Stimulated activated CD4-positive, alpha-beta T cell treated with anti-CD3 and anti-CD28 coated beads, Interleukin-2, amount 100 ng/mL, for 48 hours (primary cell): ENCODE results near the gene PGLYRP2.
"Not testable (repeated sequence)": the region's sequence is repeated elsewhere in the genome, so short reads cannot be mapped to it uniquely, and the experiment has no call there.

Experiments used
- DNase-seq, 2 donors: peaks; one replicate each; pipeline ENCODE4 v3.0.0-alpha.2; 2020

The PGLYRP2 gene

DNA sequence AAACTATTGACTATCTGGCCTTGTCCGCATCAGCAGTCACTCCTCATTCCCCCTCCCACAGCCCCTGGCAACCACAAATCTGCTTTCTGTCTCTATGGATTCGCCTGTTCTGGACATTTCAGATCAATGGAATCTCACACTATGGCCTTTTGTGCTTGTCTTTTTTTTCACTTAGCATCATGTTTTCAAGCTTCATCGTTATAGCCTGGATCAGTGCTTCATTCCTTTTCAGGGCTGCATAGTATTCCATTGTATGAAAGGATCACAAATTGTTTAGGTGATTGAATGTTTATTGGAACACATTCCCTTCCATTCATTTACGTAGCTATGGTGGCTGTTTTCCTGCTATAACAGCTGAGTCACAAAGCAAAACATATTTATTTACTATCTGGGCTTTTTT is 7.7 kb upstream of the PGLYRP2 start:
- no peak for DNase-seq

DNA sequence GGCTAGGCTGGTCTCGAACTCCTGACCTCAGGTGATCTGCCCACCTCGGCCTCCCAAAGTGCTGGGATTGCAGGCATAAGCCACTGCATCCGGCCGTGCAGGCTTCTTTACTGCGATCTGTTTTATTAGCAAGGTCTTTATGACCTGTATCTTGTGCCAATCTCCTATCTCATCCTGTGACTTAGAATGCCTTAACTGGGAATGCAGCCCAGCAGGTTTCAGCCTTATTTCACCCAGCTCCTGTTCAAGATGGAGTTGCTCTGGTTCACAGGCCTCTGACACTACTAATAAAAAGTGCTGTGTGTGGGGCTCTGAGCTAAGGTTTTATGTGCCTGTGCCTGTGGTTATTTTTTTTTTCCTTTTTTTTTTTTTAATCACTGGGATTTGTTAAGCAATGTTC is 6.5 kb upstream of the PGLYRP2 start:
- DNase-seq, result not testable (repeated sequence)

DNA sequence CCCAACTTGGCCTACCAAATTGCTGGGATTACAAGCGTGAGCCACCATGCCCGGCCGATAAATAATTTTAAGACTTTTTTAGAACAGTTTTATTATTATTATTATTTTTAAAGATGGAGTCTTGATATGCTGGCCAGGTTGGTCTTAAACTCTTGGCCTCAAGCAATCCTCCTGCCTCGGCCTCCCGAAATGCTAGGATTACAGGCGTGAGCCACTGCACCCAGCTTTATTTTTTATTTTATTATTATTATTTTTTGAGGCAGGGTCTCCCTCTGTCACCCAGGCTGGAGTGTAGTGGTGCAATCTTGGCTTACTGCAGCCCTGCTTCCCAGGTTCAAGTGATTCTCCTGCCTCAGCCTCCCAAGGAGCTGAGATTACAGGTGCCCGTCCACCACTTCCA is 1.7 kb upstream of the PGLYRP2 start:
- not testable (repeated sequence) for DNase-seq

DNA sequence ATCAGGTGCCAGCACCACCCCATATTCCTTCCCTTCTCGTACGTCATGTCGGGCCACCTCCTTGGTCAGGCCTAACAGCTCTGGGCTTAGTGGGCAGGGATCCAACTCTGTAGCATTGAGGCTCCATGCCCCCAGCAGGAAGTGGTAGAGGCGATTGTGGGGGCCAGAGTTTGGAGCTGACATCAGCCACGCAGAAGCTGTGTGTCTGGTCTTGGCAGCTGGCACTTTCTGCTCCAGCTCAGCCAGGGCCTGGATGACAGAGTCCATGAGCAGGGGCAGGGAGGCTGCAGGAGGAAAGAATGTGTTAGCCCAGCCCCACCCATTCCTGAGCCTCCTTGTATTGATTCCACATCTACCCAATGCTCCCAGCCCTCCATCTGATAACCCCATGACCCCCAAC is 3.0 kb downstream of the PGLYRP2 start:
- DNase-seq, result no peak

DNA sequence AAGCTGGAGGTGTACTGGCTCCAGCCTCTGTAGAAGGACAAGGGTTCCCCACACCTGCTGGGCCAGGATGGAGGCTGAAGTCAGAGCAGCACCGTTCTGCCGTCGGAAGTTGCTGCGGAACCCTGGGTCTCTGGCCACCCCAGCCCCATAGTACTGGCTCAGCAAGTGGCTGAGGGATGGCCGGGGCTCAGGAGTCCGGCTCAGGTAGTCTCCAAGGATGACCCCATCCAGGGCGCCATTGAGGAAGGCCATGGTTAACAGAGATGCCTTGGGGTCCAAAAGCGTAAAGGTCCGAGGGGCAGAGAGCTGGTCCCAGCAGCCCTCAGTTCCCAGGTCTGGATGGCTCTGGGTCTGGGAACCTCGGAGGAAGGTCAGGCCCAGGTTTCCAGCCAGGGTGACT is 3.7 kb downstream of the PGLYRP2 start:
- DNase-seq, result no peak

DNA sequence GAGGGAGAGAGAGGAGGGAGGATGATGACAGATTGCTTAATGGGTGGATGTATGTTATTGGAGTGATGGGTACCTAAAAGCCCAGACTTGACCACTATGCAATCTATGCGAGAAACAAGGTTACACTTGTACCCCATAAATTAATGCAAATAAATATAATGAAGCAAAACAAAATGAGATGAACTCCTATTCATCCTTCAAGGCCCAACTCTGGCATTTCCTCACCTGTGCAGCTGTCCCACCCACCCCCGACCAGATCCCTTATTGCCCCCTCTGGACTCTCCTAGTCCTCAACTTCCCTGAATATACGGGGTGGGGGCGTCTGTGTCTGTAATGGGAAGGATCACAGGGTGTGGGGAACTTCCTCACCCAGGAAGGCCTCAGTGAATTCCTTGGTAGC is 4.1 kb downstream of the PGLYRP2 start:
- no peak for DNase-seq

DNA sequence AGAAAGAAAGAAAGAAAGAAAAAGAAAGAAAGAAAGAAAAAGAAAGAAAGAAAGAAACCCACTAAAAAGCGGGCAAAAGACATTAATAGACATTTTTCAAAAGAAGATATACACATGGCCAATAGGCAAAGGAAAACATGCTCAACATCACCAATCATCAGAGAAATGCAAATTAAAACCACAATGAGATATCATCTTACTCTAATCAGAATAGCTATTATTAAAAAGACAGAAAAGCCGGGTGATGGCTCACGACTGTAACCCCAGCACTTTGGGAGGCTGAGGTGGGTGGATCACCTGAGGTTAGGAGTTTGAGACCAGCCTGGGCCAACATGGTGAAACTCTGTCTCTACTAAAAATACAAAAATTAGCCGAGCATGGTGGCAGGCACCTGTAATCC is 5.5 kb downstream of the PGLYRP2 start:
- not testable (repeated sequence) for DNase-seq

DNA sequence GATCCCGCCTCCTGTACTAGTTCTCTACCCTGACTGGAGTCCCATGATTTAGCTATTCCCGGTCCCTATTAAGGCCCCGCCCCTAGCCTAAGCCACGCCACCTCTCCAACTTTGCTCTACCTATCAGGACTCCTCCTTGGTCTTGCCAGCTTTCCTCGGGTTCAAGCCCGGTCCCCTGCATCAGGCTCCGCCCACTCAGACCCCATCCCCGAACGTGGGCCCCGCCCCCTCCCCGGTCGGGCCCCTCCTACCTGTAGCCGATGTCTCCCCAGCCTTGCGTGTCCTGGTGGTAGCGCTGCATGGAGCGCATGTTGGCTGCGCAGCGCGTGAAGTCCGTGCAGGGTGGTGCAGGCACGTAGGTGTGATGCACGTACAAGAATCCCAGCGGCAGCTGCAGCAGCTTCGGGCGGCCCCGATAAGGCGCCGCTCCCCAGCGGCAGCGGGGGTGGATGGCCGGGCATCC is 7.6 kb downstream of the PGLYRP2 start:
- no peak for DNase-seq

DNA sequence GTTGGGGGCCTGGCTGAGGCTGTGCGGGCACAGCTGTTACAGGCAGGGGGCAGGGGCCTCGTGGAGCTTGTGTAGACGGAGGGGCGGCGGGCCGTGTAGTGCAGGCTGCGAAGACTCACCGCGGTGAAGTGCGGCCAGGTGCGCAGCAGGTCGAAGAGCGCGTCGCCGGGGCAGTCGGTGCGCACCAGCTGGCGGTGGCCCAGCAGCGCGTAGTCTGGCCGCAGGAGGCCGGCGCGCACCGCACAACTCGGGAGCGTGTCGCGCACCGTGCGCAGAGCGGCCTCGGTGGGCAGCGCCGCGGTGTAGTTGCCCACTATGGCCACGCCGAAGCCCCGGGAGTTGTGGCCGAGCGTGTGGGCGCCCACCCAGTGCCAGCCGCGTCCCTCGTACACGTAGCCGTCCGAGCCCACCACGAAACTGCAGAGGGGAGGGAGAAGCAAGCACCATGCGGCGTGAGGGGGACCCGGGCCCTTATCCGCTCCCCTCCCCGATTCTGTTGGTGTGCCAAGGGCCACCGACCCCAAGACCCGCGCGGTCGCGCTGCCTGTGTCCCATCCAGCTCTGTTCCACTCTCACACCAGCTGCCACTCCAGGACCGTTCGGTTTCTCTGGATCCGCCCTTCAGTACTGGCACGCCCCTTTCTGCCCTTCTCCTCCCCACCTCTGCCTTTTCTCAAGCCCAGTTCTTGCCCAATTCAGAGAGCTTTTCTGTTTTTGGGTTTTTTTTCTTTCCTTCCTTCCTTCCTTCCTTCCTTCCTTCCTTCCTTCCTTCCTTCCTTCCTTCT is 9.6 kb downstream of the PGLYRP2 start:
- DNase-seq, result no peak

DNA sequence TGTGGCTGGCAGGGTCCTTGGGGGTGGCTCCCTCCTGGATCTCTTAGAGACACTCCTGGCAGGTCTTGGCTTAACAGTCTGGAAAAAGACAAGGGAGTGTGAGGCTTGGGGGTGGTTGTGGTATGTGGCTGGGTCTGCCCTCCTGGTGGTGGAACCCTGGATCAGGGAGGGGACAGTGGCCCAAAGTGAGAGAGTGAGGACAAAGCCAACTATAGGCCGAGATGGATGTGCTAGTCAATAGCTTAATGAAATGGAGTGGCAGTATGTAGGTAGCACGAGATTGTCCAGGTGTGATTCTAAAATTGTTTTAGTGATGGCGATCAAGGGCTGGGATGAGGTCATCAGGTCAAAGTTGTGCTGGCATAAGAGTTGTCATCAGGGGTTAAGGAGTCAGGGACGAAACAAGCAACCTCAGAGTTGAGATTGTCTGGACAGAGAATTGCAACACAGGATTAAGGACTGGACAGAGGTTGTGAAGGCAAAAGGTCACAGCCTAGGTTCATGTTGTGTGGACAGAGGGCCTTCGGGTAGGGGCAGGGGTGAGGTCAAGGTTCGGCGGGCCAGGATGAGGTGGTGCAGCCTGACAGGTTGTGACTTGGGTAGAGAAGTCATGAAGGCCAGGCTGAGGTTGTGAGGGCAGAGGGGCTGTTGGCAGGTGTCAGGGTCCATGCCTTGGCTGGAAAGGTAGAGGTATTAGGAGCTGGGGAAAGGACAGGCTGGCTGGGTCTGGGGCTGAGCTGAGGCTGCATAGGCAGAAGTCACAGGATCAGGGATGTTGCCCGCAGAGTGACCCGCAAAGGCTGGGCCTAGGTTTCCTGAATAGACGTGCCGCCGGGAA is 10.4 kb downstream of the PGLYRP2 start:
- no peak for DNase-seq

DNA sequence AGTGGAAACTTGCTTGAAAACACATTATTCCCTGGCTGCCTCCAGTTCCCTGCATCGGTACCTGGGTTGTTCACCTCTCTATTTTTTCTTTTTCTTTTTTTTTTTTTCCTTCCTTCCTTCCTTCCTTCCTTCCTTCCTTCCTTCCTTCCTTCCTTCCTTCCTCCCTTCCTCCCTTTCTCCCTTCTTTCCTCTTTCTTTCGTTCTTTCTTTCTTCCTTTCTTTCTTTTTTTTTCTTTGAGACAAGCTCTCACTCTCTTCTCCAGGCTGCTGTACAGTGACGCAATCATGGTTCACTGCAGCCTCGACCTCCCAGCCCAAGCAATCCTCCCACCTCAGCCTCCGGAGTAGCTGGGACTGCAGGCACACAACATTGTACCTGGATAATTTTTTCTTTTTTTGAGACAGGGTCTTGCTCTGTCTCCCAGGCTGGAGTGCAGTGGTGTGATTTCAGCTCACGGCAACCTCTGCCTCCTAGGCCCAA is 11.5 kb downstream of the PGLYRP2 start:
- DNase-seq, result no peak

DNA sequence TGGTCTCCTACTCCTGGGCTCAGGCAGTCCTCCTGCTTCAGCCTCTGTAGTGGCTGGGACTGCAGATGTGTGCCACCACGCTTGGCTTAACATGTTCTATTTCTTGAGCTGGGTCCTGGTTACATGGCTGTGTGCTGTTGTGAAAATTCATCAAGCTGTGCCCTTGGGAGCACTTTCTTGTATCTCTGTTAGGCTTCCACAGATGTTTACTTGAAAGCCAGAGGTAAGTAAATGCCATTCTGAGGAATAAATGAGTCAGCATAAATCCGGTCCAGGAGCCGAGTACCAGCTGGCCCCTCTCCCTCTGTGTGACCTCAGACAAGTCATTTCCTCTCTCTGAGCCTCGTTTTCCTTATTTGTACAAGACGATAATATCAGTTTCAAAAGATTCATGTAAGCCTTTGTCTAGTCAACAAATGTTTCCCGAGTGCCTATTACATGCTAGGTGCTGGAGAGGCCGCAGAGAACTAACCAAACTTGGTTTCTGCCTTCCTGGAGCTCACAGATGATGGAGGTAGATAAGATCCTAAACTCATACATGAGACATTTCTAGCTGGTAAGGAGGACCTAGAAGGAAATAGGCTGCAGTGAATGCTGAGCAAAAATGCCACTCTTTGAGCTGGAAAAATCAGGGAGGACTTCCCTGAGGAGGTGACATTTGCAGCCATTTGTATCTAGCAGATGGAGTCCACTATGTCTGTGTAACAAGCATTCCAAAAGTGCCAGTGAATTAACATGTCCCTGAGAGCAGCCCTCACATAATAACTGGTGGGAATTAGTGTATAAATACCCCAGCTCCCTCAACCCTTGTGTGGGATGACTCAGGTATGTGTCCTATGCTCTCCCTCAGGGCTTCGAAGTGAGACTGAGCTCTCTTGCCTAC is 12.2 kb downstream of the PGLYRP2 start:
- DNase-seq, result peak; percentile 27 to 32

DNA sequence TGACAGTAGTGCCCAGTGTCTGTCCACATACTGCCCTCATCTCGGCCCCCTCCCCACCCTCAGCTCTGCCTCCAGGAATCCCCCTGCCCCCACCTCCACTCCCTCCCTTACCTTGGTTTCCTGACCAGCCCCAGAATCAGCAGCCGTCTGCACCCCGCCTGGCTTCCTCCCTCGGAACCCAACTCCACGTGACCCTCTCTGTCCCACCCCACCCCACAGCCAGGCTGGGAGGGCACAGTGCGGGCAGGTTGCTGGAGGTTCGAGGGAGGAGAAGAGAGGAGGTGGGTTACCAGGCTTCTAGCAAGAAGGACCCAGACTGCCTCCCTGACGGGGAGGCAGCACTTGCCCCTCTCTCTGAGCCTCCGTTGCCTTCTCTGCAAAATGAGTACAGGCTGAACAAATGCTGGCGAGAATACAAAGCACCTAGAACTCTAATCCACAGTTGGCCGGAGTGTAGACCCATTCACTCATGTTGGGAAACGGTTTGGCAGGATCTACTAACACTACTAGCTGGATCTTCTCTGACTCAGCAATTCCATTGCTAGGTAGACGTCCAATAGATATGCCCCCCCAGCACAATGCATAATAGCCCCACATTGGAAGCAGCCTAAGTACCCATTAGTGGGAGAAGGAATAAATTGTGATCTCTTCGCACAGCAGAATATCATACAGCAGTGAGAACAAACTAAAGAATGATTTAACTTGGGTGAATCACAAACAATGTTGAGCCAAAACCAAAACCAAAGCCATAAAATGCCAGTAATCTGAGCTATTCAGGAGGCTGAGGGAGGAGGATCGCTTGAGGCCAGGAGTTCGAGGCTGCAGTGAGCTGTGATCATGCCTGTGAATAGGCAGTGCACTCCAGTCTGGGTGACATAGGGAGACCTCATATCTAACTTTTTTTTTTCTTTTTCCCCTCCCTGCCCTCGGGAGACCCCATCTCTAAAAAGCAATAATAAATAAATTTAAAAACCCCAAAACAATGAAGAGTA is 14.6 kb downstream of the PGLYRP2 start, which contains the start of gene RASAL3:
Gene RASAL3, minus strand, starts transcription at position 151 of the 992 bp plus-strand sequence. CDS start 186 bp downstream, outside the sequence.
- DNase-seq, result peak; percentile 46 to 47

DNA sequence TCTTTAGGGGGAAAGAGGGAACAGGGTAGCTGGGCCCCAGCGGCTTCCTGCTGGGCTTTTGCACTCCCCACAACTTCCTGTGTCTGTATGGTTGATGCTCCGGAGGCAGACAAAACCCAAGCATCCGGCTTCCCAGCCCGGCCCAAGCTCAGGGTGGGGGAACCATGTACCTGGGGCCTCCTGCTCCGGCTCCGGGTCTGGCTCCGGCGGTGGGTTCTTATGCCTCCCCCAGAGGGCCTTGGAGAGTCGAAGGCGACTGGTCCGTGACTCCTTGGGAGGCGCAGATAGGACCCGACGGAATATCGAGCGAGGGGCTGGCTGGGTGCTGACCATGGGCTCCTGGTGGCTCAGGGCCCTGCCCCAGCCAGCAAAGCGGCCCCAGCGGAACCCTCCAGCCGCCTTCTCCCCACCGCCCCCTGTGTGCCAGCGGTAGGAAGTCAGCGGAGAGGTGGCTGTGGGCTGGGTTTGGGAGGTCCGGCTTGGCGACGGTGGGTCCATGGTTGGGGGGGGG is 15.4 kb downstream of the PGLYRP2 start:
- DNase-seq, result peak; percentile 61 to 66

DNA sequence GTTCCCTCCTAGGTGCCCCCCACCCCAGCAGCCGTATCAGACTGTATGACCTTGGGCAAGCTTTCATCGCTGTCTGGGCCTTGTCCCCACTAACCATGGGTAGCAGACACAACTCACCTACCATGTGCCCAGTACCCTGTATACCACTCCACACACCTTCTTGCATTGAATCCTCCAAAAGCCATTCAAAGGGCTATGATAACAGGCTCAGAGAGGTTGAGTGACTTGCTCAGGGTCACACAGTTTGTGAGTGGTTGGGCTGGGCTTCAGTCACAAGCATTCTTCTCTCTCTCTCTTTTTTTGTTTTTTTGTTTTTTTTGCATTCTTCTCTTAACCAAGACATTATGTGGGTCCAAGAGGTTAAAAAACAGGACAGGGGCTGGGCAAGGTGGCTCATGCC is 17.6 kb downstream of the PGLYRP2 start:
- no peak for DNase-seq

DNA sequence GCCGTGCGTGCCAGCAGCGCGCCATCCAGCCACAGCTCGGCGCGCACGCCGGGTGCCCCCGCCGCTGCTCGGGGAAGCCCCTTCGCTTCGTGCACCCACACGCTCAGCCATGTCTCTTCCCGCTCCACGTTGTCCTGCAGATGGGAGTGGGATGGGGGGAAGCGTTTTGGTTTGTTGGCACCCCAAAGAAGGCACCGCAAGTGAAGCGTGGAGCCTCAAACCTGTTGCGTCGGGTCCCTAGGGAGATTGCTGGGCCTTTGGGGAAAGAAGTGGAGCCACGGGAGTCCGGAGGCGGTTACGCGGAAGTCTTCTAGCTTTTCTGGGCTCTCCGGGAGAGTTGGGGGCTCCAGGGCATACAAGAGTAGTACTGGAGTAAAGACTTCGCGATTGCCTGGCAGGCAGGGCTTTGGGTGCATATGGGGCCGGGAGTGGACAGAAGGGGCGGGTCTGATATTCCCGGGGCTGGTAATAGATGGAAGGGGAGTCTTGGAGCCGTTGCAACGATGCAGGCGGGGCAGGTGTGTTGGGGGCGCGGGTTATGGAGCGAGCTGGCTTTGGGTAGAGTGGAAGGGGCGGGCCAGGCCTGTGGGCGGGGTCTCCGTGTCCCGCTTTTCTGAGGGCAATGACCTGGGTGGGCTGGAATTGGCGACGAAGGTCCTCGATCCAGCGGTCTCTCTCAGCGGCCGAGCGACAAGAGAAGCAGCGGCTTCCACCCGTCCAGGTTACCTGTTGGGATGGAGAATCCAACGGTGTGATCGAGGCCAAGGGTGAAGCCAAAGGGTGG is 21.4 kb downstream of the PGLYRP2 start:
- no peak for DNase-seq

DNA sequence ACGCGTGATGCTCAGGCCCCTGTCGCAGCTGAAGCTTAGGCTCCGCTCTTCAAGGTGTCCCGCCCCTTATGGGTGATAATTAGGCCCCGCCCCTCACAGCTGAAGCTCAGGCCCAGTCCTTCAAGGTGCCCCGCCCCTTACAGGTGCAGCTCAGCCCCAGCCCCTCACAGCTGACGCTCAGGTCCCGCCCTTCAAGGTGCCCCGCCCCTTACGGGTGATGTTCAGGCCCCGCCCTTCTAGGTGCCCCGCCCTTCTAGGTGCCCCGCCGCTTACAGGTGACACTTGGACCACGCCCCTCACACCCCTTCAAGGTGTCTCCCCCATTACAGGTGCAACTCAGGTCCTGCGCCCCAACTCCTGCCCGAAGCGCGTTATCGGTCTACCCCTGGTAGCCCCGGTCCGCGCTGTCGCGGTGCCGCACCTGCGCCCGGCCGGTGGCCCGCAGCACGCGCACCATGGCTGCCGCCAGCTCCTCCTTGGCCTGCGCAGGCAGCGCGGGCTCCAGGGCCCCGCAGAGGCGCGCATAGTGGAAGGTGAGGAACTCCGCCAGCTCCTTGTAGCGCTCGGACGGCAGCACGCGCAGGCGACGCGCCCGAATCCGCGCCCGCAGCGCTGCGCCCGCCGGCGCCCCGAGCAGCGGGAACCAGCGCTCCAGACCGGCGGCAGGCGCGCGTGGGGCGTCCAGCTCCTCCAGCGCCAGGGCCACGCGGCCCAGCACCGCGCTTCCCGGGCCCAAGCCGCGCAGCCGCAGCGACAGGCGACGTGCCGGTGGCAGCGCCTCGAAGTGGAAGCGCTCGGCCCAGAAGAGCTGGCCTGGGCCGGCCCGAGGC is 22.2 kb downstream of the PGLYRP2 start:
- DNase-seq, result no peak

DNA sequence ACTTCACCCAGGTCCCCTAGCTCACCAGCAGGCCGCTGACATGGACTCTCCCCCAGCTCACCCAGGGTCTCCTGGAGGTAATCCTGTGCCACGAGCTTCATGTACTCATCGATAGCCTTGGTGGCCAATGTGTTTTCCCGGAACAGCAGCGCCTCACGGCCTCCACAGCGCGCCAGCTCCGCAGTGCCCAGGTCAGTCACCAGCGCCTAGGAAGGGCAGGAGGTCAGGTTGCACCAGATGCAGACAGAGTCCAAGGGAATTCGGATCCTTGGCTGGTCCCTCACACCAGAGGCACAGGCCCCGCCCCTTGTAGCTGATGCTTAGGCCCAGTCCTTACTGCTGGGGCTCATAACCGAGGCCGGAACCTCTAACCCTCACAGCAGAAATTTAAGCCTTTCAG is 22.9 kb downstream of the PGLYRP2 start:
- no peak for DNase-seq

DNA sequence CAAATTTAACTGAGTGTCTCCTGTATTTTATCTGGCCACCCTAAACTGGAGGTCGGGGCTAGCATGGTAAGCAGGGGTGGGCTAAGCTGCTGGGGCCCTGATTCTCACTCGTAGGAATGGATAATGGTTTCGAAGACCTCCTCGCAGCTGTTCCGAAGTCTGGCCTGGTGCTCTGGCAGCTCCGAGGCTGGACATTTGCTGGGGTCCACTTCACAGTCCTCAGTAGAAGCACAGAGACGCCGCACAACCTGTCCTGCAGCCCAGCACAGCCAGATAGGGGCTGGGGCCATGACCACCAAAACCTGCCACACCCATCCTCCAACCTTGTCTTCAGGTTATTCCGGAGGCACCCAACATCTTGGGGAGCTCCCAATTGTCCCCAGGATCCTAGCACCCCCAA is 23.3 kb downstream of the PGLYRP2 start:
- no peak for DNase-seq
